ENCODE data around the gene PIM2. TPM values are rescaled to one million over a fixed set of nuclear protein-coding genes. Genes with fewer than 3 reads are reported as not detected.

The PIM2 gene
- total and polyA plus RNA-seq, 9 of the 15 experiments (the other 6 are each of a cell fraction or from before 2014, with no cell fraction given): 67.6 to 191 (median 108) TPM

GRCh38 chrX:48901069-48901468 lies 17.8 kb downstream of the PIM2 start:
- H3K9me3 ChIP-seq (replicated peaks; ENCODE audit: control insufficient read depth, insufficient read depth, low read depth, low read length): no peaks in the 10 kb centered on the region
- no peak for FAIRE-seq
- POLR2A ChIA-PET: interaction anchor here (0.6 to 1.0 kb wide), 2 partner anchors 57 to 290 kb away, joined by 3 to 5 read pairs; no protein-coding TSS in a partner anchor
- no TSS peak for BruUV-seq (replicated peaks)
- no peak overlapping the region for H3K4me2 ChIP-seq (ENCODE audit: insufficient read depth, low read length)
- no peak for ATAC-seq
- H3K27ac ChIP-seq (ENCODE audit: extremely low read depth, low read depth, low read length): no peak overlapping the region
- intact Hi-C loops (cut with micrococcal nuclease) (no loop called here), in situ Hi-C loops (cut with MboI) (no loop called here)
- DNase-seq (ENCODE audit: extremely low read depth in 1 of 4, low spot score in 3 of 4): peak in 1 of 4 experiments; percentile 0
- no peak overlapping the region; a peak in 1 of 4 replicates for H3K9ac ChIP-seq (ENCODE audit: insufficient read depth in 1 of 2, low read depth in 2 of 2, low read length in 2 of 2)
- H3K4me3 ChIP-seq: no peak overlapping the region
- H3K36me3 ChIP-seq (ENCODE audit: control insufficient read depth, insufficient read depth, low read length): peaks cover 67% of the 10 kb centered on the region
- no peak overlapping the region for H2AFZ ChIP-seq (ENCODE audit: low read depth, low read length)
- H3K9me1 ChIP-seq (ENCODE audit: control insufficient read depth, insufficient read depth, low read length): no peaks in the 10 kb centered on the region
- peaks cover 11 to 23% of the 10 kb centered on the region in 2 experiments; a peak in 4 of 5 replicates for H3K4me1 ChIP-seq (replicated peaks in 1 of 2; ENCODE audit: control insufficient read depth in 2 of 2, insufficient read depth in 2 of 2, low read length in 2 of 2)
- H4K20me1 ChIP-seq (replicated peaks; ENCODE audit: control insufficient read depth, insufficient read depth, low read length): no peaks in the 10 kb centered on the region; the same call in none of the 2 replicates
- no peaks in the 10 kb centered on the region for H3K27me3 ChIP-seq (ENCODE audit: control insufficient read depth in 2 of 2, insufficient read depth in 2 of 2, low read length in 2 of 2)
- TF ChIP-seq POLR2B (IDR thresholded peaks at IDR 0.05; ENCODE audit: low read depth, partially characterized antibody): no peak
- no peak for TF ChIP-seq KDM1A (IDR thresholded peaks at IDR 0.05)
- TF ChIP-seq CREB3 (tag; conservative IDR thresholded peaks at IDR 0.05; ENCODE audit: low read depth): no peak
- TF ChIP-seq RREB1 (CRISPR knock-in tag; IDR thresholded peaks at IDR 0.05): no peak
- no peak for TF ChIP-seq ETS2 (tag; IDR thresholded peaks at IDR 0.05; ENCODE audit: borderline replicate concordance, poor library complexity, severe bottlenecking)
- no peak for TF ChIP-seq SIX5 (IDR thresholded peaks at IDR 0.05; ENCODE audit: borderline replicate concordance in 1 of 2, insufficient read depth in 1 of 2, low read depth in 1 of 2, low read length in 2 of 2)
- H3K79me2 ChIP-seq (ENCODE audit: control insufficient read depth, insufficient read depth, low read length): peaks cover 41% of the 10 kb centered on the region
- 91% methylated on average over 7 of the region's 7 CpGs for WGBS (ENCODE audit: insufficient coverage, low coverage, missing lambda C conversion rate)
- CTCF ChIA-PET (ENCODE audit: low intra/inter-chr PET ratio): no interaction called here

Data from K562 (cell line).